Activated naive CD8-positive, alpha-beta T cell treated with anti-CD3 and anti-CD28 coated beads, Interleukin-2, amount 10 ng/mL, durations not matched to agents 7 days and 5 days (primary cell): Measurements from ENCODE around the gene PCGF2. TPM values are rescaled to one million over a fixed set of nuclear protein-coding genes. Genes with fewer than 3 reads are reported as not detected.
A peak's percentile ranks its signal among the peaks of the same experiment; 100 is the strongest.

ENCODE experiments used
- ATAC-seq: fragments of 150-1000 bp; cut with Tn5 transposase; one replicate; pipeline ENCODE4 v1.10.0; 2021; ENCODE audit warnings: low read depth, moderate library complexity
- POLR2A ChIA-PET: fragments of 350-600 bp; sonication (Branson Sonifier 250); formaldehyde crosslinking; loops from one replicate; lab custom pipeline; 2021; ENCODE audit warnings: antibody characterized with exemption; lab: Charles Lee
- DNase-seq: peaks from one replicate; pipeline ENCODE4 v3.0.0; 2021
- H3K27ac Mint-ChIP-seq: one replicate; pipeline ENCODE4 v1.8.0; 2022; ENCODE audit warnings: mild to moderate bottlenecking, mixed read lengths
- H3K27me3 Mint-ChIP-seq: one replicate; pipeline ENCODE4 v1.8.0; 2022; ENCODE audit warnings: mild to moderate bottlenecking, moderate library complexity, mixed read lengths
- H3K36me3 Mint-ChIP-seq: one replicate; pipeline ENCODE4 v1.8.0; 2021; ENCODE audit warnings: mild to moderate bottlenecking, mixed read lengths
- H3K4me1 Mint-ChIP-seq: one replicate; pipeline ENCODE4 v1.8.0; 2021; ENCODE audit warnings: mixed read lengths
- H3K4me3 Mint-ChIP-seq: one replicate; pipeline ENCODE4 v1.8.0; 2022; ENCODE audit warnings: mild to moderate bottlenecking, moderate library complexity, mixed read lengths
- H3K9me3 Mint-ChIP-seq: one replicate; pipeline ENCODE4 v1.8.0; 2021; ENCODE audit warnings: mixed read lengths
- total RNA-seq, 2 experiments: library from RNA; stranded (reverse); gene quantifications; one replicate each; pipeline ENCODE4 v1.2.3, GENCODE V29; 2021

The PCGF2 gene
- total RNA-seq, 2 experiments from 2014 or later, result 1.8 to 2.0 TPM

DNA sequence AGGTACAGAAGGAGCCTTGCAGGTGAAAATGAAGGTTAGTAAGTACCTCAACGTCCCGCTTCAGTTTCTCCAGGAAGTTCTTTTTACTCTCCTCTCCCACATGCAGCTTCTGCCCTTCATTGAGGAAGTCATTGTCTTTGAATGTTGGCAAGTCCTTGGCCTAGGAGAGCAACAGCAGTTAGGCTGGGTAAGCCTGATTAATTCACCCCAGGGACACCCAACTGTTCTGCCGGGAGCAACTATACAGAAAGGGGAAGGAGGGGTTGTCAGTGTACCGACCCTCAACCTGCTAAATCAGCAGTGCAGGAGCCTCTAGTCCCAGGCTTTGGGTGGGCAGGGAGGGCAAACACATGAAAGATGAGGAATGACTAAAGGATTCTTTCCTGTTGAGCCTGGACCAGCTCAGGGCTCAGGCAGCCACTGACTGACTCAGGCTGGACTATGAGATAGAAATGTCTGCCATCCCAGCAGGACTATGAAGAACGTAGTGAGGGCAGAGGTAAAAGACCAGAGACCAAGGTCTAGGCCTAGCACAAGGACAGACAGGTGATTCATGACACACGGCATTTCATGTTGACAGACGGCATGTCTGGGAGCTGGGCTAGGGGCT lies 29.6 kb upstream of the PCGF2 start:
- H3K36me3 Mint-ChIP-seq, result peaks cover 18% of the 10 kb centered on the region
- ATAC-seq (no peak), DNase-seq (no peak)
- peaks cover 6% of the 10 kb centered on the region for H3K4me1 Mint-ChIP-seq
- no peak overlapping the region for H3K4me3 Mint-ChIP-seq
- no peak overlapping the region for H3K27ac Mint-ChIP-seq
- H3K9me3 Mint-ChIP-seq, result no peaks in the 10 kb centered on the region
- POLR2A ChIA-PET, result no interaction called here
- H3K27me3 Mint-ChIP-seq, result no peaks in the 10 kb centered on the region

DNA sequence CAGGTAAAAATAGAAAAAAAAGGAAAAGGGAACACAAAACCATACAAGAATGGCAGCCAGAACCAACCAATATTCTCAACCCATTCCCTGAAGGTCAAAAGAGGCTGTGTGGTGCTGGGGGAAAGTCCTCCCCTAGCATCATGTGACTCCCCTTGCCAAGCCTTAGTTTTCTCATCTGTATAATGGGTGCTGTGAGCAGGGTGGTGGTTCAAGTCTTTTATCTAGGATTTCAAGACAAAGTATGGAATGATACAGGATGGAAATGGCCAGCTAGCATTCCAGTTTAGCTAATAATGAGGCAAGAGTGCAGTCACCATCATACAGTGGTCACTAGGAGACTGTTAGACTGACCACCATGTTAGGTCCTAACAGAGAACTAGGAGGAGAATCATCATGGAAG lies 25.1 kb upstream of the PCGF2 start:
- Mint-ChIP-seq H3K36me3 (peaks cover 21% of the 10 kb centered on the region), H3K27me3 (no peaks in the 10 kb centered on the region), H3K4me1 (no peaks in the 10 kb centered on the region), H3K27ac (no peak overlapping the region), H3K4me3 (no peak overlapping the region), H3K9me3 (no peaks in the 10 kb centered on the region)
- POLR2A ChIA-PET, result interaction anchor here (1.1 kb wide), 1 partner anchor 9 kb away, joined by 3 read pairs; no protein-coding TSS in a partner anchor
- DNase-seq (no peak), ATAC-seq (no peak)

DNA sequence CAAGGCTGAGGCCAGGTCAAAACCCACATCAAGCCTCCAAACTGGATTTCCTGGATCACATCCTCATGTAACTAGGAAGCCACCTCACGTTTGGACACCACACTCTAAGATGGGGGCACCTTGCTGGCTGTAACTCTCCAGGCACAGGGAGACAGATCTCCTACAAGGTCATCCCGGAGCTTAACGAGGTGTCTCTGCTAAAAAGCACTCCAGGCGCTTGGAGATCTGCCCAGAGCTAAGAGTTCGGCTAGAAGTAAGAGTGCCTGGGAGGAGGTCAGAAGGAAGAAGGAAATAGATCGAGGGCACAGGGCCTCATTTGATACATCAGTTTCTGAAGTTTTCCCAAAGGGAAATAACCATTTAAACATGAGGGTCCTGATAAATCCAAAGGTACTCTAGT lies 20.3 kb upstream of the PCGF2 start:
- POLR2A ChIA-PET, result no interaction called here
- no peak overlapping the region for H3K4me3 Mint-ChIP-seq
- H3K27me3 Mint-ChIP-seq, result no peaks in the 10 kb centered on the region
- DNase-seq (no peak), ATAC-seq (no peak)
- H3K27ac Mint-ChIP-seq, result no peak overlapping the region
- no peaks in the 10 kb centered on the region for H3K4me1 Mint-ChIP-seq
- H3K9me3 Mint-ChIP-seq, result no peaks in the 10 kb centered on the region
- H3K36me3 Mint-ChIP-seq, result peaks cover 33% of the 10 kb centered on the region

DNA sequence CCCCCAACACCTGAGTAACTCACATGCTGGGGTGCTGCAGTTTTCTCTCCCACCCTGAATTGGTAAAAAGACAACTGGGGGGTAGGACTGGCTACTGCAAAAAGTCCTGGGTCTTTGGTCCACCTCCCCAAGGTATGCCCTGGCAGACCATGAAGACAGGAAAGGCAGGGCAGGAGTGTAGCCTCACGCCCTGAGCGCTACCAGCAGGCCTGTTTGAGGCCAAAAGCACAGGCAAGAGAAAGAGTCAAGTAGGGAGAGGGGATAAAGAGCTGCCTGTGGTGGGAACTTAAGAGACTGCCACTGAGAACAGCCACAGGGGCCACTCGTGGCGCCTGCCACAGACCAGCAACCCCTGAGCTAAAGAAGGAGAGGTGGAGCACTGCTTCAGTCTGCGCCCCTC lies 18.2 kb upstream of the PCGF2 start:
- Mint-ChIP-seq H3K27ac (no peak overlapping the region), H3K4me3 (no peak overlapping the region), H3K36me3 (peaks cover 30% of the 10 kb centered on the region), H3K4me1 (peaks cover 6% of the 10 kb centered on the region), H3K27me3 (no peaks in the 10 kb centered on the region), H3K9me3 (no peaks in the 10 kb centered on the region)
- ATAC-seq (no peak), DNase-seq (no peak)
- POLR2A ChIA-PET, result no interaction called here

DNA sequence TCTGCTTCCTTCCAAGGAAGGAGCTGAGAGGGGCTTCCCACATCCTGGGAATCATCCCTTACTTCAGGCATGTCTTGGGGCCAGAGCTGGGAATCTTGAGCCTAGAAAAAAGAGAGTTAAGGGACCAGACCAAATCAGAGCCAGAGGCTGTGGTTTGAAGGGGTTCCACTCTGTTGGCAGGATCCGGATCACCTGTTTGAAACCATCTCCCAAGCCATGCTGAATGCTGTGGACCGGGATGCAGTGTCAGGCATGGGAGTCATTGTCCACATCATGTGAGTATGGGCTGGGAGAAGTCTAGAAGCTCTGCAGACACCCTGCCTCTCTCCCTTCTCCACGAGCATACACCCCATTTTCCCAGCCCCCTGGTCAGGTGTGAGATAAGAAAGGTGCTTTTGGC lies 14.1 kb upstream of the PCGF2 start:
- Mint-ChIP-seq H3K27ac (peak overlapping the region; percentile 72), H3K36me3 (peaks cover 23% of the 10 kb centered on the region), H3K4me3 (no peak overlapping the region), H3K27me3 (no peaks in the 10 kb centered on the region), H3K4me1 (peaks cover 20% of the 10 kb centered on the region), H3K9me3 (no peaks in the 10 kb centered on the region)
- DNase-seq (no peak), ATAC-seq (no peak)
- POLR2A ChIA-PET, result interaction anchor here (0.8 to 1.1 kb wide), 4 partner anchors 18 to 131 kb away, joined by 3 to 5 read pairs (median 3); partner anchors contain the start of genes LASP1 and RPL23

DNA sequence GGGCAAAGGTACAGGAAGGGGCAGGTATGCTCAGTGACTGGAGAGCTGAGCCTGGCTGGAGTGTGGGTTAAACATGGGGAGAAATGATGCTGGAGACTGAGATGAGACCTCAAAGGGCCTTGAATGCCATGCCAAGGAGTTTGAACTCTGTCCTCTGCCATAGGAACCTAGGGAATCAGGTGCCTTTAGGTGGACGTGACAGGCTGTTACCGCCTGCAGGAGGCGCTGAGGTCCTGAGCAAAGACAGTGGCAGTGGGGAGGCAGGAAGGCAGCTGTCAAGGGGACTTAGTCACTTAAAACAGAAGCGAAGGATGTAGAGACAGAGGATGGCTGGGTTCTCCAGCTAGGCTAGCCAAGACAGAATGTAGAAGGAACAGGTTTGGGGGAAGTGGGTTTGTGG lies 13.5 kb upstream of the PCGF2 start:
- POLR2A ChIA-PET, result interaction anchor here (0.8 to 1.1 kb wide), 4 partner anchors 18 to 132 kb away, joined by 3 to 5 read pairs (median 3); partner anchors contain the start of genes LASP1 and RPL23
- Mint-ChIP-seq H3K36me3 (peaks cover 19% of the 10 kb centered on the region), H3K4me1 (peaks cover 20% of the 10 kb centered on the region), H3K4me3 (no peak overlapping the region), H3K9me3 (no peaks in the 10 kb centered on the region), H3K27me3 (no peaks in the 10 kb centered on the region), H3K27ac (peak overlapping the region; percentile 72)
- DNase-seq (peak; percentile 63), ATAC-seq (peak; percentile 82)

DNA sequence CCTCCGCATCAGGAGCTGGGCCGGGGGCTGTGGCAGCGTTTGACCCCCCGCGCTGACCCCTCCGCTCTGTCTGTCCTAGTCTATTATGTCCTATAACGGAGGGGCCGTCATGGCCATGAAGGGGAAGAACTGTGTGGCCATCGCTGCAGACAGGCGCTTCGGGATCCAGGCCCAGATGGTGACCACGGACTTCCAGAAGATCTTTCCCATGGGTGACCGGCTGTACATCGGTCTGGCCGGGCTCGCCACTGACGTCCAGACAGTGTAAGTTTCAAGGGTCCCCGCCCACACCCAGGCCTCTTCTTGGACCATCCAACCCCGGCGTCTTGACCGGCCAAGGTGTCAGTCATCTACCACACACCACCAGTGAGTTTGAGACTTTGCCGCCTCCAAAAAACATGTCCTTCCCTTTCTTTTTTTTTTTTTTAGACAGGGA lies 5.0 kb upstream of the PCGF2 start:
- Mint-ChIP-seq H3K36me3 (peaks cover 13% of the 10 kb centered on the region), H3K4me1 (peaks cover 28% of the 10 kb centered on the region), H3K27ac (peak overlapping the region; percentile 97), H3K4me3 (peak overlapping the region; percentile 98), H3K9me3 (no peaks in the 10 kb centered on the region), H3K27me3 (peaks cover 19% of the 10 kb centered on the region)
- ATAC-seq, result no peak
- POLR2A ChIA-PET, result interaction anchor here (0.7 to 1.0 kb wide), 2 partner anchors 18 to 48 kb away, joined by 3 read pairs; partner anchors contain the start of gene MLLT6
- DNase-seq, result no peak

DNA sequence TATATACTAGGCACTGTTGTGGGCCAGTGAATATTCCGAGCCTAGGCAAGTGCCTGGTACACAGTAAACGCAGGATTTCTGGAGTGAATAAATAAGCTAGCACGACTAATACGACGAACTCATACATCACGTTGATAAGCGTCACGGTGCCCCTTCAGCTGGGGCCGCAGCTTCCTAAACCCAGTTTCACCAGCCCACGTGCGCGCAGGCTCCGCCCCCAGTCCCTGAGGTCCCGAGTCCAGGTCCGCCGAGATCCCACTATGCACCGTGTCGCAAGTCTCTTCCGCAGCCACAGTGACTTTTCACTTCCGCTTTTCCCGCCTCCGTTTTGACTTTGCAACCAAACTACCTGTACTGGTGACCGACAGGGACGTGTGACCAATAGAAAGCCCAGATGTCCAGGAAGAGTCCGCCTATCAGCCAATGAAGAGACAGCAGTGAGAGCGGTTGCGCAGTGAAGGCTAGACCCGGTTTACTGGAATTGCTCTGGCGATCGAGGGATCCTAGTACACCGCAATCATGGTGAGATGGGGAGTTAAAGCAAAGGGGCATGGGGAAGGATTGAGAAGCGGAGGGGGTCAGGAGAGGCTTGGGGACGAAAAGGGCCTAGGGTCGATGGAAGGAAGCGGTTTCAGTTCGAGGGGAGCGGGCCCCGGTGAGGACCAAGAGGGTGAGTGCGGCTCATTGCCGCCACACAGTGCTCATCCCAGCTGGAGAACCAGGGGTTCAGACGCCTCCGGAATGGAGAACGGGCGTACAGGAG lies 4.4 kb upstream of the PCGF2 start, which contains the start of gene PSMB3:
TSS of gene PSMB3 (plus strand) at position 434 of the 763 bp plus-strand sequence. CDS start at position 520, 86 bp downstream.
- Mint-ChIP-seq H3K27ac (peak within 1 kb of the TSS; percentile 97), H3K27me3 (peaks cover 23% of the 10 kb centered on the region), H3K4me3 (peak within 1 kb of the TSS; percentile 98), H3K36me3 (peaks cover 13% of the 10 kb centered on the region), H3K4me1 (peaks cover 28% of the 10 kb centered on the region), H3K9me3 (no peaks in the 10 kb centered on the region)
- ATAC-seq (peak; percentile 90), DNase-seq (peak; percentile 90)
- POLR2A ChIA-PET, result interaction anchor here (0.5 to 2.1 kb wide), 12 partner anchors 10 to 864 kb away, joined by 3 to 7 read pairs (median 3); partner anchors contain the start of genes MLLT6 and RPL23

DNA sequence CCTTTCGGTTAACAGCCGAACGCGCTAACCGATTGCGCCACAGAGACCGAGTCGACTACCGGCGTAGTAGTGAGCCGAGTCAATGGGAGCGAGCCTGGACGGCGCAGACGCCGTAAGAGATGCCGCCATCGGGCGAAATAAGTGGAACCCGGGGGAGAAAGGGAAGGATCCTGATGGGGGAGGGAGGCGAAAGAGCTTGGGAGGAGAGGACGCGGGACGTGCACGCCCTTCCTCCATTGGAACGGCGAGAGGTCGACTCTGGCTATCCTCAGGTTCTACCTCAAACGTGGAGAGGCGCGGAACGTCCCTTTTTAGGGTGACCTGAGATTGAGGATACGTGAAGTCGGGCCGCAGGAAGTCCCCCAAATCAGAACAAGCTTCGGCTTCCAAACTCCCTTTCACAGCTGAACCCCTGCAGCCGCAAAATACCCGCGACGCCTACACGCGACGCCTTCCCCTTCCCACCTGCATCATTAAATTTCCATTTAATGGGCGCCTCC lies 3.7 kb upstream of the PCGF2 start:
- POLR2A ChIA-PET, result interaction anchor here (0.7 to 2.1 kb wide), 11 partner anchors 9 to 415 kb away, joined by 3 to 7 read pairs (median 3); partner anchors contain the start of genes MLLT6 and RPL23
- peak; percentile 25 for ATAC-seq
- Mint-ChIP-seq H3K4me1 (peaks cover 28% of the 10 kb centered on the region), H3K4me3 (peak overlapping the region; percentile 98), H3K27ac (peak overlapping the region; percentile 97), H3K36me3 (peaks cover 13% of the 10 kb centered on the region), H3K27me3 (peaks cover 27% of the 10 kb centered on the region), H3K9me3 (no peaks in the 10 kb centered on the region)
- peak; percentile 95 for DNase-seq

DNA sequence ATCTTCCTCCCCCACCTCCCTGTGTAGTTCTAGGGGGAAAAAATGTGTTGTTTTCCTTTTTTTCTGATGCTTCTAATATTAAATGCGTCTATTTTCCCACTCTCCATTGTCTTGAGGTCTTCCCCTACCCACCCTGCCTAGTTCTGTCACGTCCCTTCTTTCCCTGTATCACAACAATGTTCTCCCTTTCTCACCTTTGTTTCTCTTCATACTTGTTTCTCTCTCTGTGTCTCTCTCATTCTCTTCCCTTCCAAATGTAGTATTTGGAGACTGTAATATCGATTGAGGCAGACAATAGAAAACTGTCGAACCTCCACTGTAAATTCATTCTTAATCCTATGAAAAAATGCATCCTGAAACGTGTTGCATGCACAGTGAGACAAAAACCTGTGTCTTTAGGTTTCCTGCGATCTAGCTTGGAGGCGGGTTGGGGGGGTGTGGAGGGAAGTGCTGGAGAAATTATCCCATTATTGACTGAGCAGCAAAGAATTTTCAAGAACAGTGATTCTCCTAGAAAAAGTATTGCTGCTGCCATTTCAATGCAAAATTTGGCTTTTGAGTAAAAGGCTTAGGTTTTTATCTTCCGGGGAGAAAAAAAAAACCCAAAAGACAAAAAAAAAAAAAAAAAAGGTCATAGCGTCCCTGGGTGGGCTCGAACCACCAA lies 3.1 kb upstream of the PCGF2 start:
- peak overlapping the region; percentile 98 for H3K4me3 Mint-ChIP-seq
- H3K36me3 Mint-ChIP-seq, result peaks cover 11% of the 10 kb centered on the region
- peaks cover 33% of the 10 kb centered on the region for H3K27me3 Mint-ChIP-seq
- H3K27ac Mint-ChIP-seq, result peak overlapping the region; percentile 97
- ATAC-seq (no peak), DNase-seq (no peak)
- H3K4me1 Mint-ChIP-seq, result peaks cover 32% of the 10 kb centered on the region
- no peaks in the 10 kb centered on the region for H3K9me3 Mint-ChIP-seq
- POLR2A ChIA-PET, result interaction anchor here (0.7 to 2.1 kb wide), 7 partner anchors 23 to 416 kb away, joined by 3 to 7 read pairs (median 3); partner anchors contain the start of gene MLLT6

DNA sequence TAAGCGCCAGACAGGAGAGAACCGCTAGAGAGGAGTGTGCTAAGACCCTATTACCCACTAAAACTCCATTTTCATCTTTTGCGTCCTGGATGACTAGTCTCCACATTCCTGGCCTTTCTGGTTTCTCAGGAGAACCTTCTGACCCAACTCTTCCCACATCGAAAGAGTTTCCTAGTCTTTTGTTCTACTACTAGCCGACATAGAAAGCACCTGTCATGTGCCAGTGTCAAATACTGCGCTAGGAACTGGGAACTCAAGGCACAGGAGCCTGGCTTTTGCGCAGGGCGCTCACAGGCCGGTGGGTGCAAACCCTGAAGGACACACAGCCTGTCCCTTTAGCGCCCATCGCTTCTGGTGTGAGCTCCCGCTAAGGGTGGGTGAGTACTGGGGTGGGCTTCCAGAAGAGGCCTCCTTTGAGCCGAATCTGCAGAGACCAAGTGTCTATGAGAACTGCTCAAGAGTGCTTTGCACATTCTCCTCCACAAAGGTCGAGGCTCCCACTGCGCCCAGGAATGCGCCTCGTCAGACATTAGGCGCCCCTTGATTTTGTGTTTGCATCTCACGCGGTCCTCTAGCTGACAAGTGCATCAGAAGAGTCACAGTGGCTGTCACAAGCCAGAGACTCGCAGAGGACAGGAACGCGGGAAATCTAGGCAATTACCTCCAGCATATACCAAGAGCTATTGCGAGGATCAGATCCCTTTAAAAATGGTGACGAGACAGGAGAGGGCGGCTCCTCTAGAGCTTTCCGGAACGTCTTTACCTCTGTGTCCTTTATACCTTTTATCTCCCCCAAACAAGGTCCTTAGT lies 2.4 kb upstream of the PCGF2 start:
- POLR2A ChIA-PET, result interaction anchor here (0.7 to 2.1 kb wide), 2 partner anchors 46 to 154 kb away, joined by 3 to 7 read pairs; partner anchors contain the start of gene MLLT6
- Mint-ChIP-seq H3K36me3 (peaks cover 8% of the 10 kb centered on the region), H3K27me3 (peaks cover 39% of the 10 kb centered on the region), H3K4me1 (peaks cover 34% of the 10 kb centered on the region), H3K9me3 (no peaks in the 10 kb centered on the region), H3K27ac (no peak overlapping the region), H3K4me3 (peak overlapping the region; percentile 98)
- DNase-seq, result no peak
- ATAC-seq, result no peak

DNA sequence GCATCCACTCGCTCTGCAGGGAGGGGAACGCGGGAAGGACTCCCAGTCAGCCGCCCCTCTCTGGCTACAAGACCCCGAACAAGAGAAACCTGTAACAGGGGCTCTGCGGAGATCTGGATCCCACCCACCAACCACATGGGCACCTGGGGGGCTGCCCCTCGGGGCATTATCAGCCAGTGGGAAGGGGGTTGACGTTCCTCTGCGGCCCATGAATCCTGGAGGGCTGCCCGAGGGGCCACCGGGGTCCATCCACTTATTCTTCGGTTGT lies 1.8 kb upstream of the PCGF2 start:
- no peak overlapping the region for H3K27ac Mint-ChIP-seq
- peaks cover 34% of the 10 kb centered on the region for H3K4me1 Mint-ChIP-seq
- peaks cover 39% of the 10 kb centered on the region for H3K27me3 Mint-ChIP-seq
- no peaks in the 10 kb centered on the region for H3K9me3 Mint-ChIP-seq
- H3K4me3 Mint-ChIP-seq, result peak overlapping the region; percentile 98
- DNase-seq (no peak), ATAC-seq (no peak)
- peaks cover 8% of the 10 kb centered on the region for H3K36me3 Mint-ChIP-seq
- POLR2A ChIA-PET, result no interaction called here
